ENCODE results near the gene EIF3A.

- no peak for TF ChIP-seq SP1 (IDR thresholded peaks at IDR 0.05)
- TF ChIP-seq BHLHE40 (IDR thresholded peaks at IDR 0.05; ENCODE audit: borderline replicate concordance), result no peak
These were observed 88.1 kb downstream of the EIF3A start for GRCh38 chr10:118992496-118992895.
